KBM-7 (cell line): Measurements from ENCODE around the gene PCSK4.
A peak's percentile ranks its signal among the peaks of the same experiment; 100 is the strongest.
"Not testable (repeated sequence)": the region's sequence is repeated elsewhere in the genome, so short reads cannot be mapped to it uniquely, and the experiment has no call there.

ENCODE experiments used
- DNase-seq: peaks from one replicate; pipeline ENCODE4 v3.0.0-alpha.2; 2015
- in situ Hi-C: fragments of 300-500 bp; cut with MboI; formaldehyde crosslinking; loops from 2 replicates; pipeline ENCODE4 v1.14.3; 2020; ENCODE audit warnings: low sequenced_read_pairs, low pct_unique_long_range_greater_than_20kb, mixed read lengths

The PCSK4 gene

DNA sequence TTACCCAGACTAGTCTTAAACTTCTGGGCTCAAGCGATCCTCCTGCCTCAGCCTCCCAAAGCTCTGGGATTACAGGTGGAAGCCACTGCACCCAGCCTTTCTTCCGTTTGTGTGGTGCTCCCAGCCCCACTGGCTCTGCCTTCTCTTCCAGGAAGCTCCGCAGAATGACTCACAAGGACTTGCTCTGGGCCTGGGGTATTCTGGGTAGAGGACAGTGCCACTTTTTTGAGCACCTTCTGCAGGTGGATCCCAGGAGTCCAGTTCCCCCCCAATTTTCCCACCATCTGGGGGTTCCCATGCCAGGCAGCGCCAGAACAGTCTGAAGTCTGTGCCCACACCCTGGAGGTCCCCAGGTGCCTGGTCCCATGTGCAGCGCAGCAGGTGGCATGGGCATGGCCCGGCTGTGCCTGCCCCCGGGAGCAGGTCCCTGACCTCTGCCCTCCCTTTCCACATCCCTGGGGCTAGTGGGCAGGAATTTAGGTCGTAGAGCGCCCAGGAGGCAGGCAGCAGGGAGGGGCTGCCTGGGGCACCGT, 2.4 kb upstream of the PCSK4 start:
- DNase-seq = no peak
- in situ Hi-C loops = no loop called here

DNA sequence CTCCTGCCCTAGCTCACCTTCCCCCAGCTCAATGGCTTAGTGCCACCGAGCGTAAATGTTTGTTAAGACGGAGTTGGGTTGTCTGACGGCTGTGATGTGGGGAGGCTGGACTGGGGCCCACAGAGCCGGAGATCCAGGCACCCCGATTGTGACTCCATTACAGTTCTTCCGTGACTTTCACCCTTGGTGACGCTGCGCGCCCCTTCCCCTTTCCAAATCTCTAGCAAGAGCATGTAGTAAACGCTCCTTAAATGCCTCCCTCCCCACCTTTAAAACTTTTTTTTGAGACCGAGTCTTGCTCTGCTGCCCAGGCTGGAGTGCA, 1.7 kb upstream of the PCSK4 start:
- no peak for DNase-seq
- in situ Hi-C loops = no loop called here

DNA sequence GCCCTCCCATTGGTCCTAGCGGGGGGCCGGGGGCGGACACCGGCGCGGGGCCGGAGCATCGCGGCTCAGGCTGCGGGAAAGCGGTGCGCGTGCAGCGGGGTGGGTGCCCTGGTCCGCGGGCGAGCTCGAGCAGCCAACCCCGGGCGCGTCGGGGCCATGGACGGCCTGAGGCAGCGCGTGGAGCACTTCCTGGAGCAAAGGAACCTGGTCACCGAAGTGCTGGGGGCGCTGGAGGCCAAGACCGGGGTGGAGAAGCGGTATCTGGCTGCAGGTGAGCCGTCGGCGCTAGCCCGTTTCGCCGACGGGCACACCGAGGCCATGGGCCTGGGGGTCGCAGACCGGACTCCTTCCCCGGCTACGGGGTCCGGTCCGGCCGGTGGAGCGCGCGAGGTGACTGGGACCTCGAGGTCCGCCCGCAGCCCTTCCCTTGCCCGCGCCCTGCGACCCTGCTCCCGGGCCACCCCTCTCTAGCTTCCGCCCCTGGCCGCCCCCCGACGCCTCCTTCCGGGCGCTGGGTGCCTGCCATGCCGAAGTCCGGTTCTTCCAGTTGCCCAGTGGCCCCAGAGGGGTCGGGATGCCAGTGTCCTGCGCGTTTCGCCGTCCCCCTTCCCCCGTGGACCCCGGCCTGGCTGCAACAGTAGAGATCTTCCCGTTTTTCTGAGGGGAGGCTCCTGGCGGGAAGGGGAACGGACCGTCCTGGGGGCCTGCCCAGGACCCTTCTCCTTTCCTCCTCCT, 1.1 kb upstream of the PCSK4 start, which contains the start of gene REEP6:
REEP6 (plus strand) TSS at position 68 of the 735 bp plus-strand sequence; CDS start at position 157, 89 bp downstream.
- in situ Hi-C loops = no loop called here
- DNase-seq = no peak

DNA sequence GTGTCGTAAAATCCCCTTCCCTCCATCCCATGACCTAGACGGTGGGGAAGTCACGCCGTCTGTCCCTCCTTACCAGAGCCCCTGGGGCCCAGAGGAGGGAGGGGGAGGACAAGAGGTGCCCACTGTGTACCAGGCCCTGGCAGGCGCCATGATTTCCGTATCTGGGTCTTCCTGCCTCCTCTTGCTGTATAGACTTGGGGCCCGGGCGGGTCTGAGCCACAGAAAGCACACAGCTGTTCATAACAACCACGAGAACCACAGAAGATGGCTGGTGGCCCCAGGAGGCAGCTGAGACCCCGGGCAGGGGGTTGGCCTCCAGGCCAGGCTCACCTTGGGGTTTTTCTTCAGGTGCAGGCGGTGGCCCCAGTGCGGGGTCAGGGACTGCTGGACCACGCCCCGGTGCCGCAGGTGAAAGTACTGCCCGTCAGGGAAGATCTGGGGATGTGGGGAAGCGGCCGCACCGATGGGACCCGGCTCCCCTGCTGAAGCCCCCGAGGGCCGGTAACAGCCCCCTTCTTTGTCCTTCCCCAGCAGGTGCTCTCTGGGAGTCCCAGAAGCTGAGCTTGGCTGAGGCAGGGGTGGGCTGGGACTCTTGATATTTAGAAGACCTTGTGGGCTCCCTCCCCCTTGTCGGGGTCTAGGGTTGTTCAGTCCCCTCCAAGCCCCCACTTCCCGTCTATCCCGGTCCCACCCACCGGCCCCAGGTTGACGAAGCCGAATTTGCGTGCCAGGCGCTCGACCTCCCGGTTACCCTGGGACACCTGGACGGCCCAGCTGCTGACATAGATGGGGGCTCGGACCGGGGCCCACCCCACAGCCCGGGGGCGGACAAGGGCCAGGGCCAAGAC, 463 bp downstream of the PCSK4 start:
- in situ Hi-C loops = no loop called here
- no peak for DNase-seq

DNA sequence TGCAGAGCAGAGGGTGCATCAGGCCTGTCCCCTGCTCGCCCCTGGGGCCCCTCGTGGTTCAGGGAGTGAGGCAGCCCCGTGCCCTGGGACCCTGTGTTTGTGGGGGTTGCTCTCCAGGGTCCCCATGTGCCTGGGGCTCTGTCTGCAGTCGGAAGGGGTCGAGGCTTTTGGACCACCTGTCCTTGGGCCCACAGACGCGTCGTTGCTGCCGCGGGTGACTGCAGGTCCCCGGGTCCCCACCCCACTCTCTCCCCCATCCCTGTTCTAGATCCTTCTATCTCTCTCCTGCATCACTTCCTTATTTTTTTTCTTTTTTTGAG, 1.9 kb downstream of the PCSK4 start:
- in situ Hi-C loops = no loop called here
- no peak for DNase-seq

DNA sequence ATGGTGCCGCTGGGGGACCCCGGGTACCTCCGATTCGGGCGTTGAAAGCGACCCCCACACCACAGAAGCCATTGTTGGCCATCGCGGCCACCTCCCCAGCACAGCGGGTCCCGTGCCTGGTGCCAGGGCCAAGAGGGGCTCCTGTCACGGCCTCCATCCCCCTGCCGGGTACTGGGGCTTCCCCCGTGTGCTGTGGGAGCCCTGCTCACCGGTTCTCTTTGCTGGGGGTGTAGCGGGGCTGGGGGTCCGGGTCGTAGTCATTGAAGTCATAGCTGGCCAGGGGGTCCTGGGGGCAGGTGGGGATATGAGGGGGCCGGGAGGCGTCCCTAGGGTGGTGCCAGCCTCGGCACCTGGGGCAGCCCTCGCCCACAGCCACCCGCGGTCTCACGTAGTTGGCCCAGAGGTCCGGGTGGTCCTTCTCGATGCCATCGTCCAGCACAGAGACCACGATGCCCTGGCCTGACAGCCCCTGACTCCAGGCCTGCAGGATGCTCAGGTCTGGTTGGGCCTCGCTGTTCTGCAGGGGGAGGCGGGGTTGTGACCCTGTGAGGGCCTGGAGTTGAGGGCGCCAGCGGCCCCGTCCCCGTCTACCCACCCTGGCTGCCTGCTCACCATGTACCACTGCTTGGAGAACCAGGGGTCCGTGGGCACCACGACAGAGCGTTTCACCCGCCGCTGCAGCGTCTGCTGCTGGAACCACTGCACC, 2.4 kb downstream of the PCSK4 start:
- no peak for DNase-seq
- in situ Hi-C loops = no loop called here

DNA sequence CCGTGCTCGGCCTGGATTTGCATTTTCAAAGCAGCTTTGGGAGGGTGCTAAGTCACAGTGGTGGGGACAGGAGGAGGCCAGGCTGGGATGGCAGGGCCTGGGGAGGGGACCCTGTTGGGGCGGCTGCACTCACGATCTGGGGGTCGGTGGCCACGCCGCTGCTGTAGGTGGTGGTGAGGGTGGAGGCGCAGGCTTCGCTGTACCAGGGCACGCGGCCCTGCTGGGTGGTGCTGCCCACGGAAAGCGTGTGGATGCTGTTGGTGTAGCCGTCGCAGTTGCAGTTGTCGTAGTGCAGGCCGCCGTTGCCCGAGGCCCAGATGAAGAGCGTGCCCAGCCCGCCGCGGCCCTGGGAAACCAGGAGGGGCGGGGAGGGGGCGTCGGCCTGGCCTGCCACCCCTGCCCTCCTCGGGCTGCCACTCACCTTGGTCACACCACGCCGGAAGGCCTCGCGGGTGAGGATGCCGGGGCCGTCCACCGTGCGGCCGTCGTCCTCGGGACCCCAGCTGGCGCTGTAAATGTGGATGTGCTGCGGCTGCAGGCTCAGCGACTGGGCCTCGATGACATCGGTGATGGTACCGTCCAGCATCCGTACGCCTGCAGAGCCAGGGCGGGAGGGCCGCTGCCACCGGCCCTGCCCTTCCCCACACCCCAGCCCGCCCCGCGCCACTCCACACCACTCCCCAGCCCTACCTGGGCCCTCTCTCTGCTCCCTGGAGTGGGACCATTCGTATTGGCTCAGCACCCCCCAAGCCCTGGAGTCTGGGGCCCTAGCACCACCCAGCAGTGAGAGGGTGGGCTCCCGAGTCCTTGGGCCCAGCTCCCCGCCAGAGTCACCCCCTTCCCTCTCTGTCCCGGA, 3.2 kb downstream of the PCSK4 start:
- no peak for DNase-seq
- in situ Hi-C loops = no loop called here

DNA sequence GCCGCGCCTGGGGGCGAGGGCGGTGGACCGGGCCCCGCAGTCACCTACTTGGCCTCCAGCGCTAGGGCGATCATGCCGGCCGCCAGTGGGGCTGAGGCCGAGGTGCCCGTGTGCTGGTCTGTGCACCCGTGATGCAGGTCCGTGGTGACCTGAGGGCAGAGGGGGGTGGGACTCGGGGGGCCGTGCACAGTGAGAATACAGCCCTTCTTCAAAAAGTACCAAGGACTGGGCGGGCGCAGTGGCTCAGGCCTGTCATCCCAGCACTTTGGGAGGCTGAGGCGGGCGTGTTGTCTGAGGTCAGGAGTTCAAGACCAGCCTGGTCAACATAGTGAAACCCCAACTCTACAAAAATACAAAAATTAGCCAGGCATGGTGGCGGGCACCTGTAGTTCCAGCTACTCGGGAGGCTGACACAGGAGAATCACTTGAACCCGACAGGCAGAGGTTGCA, 6.1 kb downstream of the PCSK4 start:
- DNase-seq = no peak
- in situ Hi-C loops = no loop called here

DNA sequence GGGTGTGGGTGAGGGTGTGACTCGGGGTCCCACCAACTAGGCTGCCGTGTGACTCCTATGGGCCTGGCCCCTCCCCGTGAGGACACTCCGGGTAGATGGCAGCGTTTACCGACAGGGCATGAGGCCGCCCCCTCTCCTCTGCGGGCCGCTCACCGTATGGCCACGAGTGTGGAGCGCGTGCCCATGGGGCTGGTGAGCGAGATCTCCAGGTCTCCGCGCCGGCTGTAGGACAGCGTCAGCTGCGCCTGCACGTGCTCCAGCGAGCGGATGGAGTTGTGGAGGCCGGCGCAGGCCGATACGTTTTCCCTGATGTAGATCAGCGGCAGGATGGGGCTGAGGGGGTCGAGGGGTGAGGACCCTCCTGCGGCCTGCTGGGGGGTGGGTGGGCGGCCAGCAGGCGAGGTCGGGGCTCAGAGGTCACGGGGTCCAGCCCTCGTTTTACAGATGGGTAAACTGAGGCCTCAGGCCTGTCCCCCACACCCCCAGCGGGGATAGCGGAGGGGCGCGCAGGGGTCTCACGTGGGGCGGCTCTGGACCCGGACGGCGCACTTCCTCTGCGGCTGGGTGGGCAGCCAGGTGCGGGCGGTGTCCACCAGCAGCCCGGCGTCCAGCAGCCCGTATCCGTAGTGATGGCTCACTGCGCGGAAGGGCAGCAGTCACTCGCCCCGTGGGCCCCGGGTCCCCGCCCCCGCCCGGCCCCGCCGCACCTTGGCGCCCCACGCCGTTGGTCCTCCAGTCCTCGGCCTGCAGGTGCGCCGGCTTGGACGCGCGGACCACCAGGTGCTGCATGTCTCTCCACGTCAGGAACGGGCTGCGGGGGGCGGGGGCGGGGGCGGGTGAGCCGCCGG, 6.8 kb downstream of the PCSK4 start:
- no peak for DNase-seq
- in situ Hi-C loops = no loop called here

DNA sequence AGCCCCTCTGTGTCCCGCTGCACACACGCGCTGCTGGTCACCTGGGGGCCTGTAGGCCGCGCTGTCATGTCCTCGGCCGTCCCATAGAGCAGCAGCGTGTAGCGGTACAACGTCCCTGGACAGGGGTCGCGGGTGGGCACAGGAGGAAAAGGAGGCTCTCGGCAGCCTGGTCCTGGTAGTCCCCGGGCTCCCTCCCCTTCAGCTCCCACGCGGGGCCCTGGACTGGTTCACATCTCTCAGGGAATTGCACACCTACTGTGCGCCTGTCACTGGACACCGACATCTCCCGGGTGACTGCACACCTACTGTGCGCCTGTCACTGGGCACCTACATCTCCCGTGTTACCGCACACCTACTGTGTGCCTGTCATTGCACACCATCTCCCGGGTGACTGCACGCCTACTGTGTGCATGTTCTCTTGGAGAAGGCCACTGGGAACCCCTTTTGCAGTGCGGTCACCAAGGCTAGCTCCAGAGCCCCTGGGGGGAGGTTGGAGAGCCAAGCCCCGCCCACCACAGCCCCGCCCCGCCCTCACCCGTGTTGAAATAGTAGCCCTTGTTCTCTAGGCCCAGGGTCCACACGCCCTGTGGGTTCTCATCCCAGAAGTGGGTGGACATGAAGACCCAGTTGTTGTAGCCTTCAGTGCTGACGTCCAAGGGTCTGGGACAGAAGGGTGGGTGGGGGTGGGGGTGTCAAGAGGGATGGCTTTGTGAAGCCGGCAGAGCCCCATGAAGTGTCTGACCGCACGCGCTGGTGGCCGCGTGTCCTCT, 7.6 kb downstream of the PCSK4 start:
- in situ Hi-C loops = no loop called here

DNA sequence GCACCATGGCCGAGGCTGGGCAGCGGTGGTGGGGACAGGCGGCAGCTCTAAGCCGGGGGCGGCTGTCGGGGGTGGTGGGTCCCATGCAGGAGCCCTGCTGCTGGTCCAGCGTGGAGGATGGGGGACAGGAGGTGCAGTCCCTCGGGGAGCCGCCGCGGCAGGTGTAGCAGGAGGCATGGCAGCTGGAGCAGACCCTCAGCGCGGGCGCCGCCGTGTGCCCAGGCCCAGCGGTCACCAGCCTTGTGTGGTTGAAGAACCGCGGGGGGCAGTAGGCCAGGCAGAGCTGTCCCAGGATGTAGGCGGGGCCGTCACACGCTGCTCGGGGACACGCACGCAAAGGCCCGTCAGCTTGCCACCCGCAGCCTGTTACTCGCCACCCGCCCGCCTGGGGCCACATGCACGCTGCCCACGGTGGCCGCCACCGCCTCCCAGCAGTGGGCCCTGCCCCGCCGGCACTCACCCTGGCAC, 8.2 kb downstream of the PCSK4 start:
- in situ Hi-C loops = no loop called here
- no peak for DNase-seq

More for the DNA sequence above, 7.6 kb downstream of the PCSK4 start:
- no peak for DNase-seq

DNA sequence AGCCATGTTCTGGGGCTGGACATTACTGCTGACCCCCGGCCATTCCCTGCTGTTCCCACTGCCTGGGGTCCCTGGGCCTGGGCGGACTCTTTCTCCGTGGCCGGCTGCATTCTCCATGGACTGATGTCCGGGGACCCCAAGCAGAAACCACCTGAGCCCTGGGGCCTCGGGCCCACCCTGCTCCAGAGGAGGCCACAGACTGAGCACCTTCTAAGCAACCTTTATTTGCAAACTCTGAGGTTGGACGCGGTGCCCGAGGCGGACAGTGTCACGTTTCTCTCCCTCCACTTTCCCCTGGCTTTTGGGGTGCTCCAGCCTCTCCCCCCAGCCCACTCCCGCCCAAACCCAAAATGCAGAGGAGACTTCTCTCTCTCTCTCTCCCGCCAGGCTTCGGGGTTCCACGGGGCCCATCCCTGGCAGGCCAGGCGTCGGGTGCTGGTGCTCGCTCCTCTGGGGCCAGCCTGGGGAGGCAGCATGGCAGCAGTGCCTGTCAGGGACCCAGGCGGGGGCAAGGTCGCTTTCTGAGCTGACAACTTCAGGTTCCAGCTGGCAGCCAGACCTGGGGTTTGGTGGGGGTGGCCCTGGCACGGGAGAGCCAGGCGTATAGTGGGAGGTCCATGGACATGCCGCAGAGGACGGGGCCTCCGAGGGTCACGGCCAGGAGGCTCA, 8.8 kb downstream of the PCSK4 start:
- in situ Hi-C loops = no loop called here
- no peak for DNase-seq

DNA sequence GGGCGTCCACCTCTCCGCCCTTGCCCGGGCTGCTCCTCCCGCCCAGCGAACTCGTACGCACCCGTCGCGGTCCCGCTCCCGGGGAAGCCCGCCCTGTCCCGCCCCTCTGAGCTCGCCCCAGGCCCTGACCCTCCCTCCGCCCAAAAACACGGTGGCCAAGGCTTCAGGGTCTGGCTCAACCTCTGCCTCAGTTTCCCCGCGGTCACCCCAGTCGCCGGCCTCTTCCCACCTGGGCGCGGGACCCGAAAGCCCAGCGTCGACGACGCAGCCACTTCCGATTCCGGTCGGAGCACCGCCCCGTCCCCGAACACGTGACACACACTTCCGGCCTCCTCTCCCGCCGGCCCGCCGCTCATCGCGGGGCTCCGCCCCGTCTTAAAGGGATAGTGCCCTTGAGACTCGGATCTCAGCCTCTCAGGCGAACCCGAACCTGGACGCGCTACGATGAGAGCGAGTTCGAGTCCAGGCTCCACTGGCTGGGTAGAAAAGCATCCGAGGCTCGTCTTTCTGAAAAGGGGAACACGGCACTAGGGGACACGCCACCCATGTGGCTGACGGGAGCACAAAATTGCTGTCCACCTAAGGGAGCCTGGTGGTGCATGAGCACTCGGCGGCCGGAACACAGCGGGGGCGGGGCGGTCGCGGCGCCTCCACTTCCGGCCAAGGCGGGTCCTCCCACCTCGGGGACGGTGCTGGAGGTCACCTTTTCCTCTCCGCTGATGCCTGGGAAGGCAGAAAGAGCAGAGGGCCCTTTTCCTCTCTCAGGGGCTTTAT, 11.0 kb downstream of the PCSK4 start, which contains the start of gene C19orf25:
C19orf25 (minus strand) TSS at position 282 of the 774 bp plus-strand sequence. CDS start 312 bp downstream, outside the sequence.
- peak; percentile 96 for DNase-seq
- in situ Hi-C loops = no loop called here

DNA sequence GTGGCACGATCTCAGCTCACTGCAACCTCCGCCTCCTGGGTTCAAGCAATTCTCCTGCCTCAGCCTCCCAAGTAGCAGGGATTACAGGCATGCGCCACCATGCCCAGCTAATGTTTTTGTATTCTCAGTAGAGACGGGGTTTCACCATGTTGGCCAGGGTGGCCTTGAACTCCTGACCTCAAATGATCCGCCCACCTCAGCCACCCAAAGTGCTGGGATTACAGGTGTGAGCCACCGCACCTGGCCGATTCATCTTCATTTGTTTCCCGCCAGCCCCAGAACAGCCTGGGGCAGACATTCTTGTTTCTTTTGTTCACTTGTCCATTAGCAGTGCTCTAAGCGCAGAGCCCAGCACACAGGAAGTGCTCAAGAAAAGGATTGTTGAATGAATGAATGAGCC, 13.1 kb downstream of the PCSK4 start:
- DNase-seq, in situ Hi-C loops: not testable (repeated sequence)

DNA sequence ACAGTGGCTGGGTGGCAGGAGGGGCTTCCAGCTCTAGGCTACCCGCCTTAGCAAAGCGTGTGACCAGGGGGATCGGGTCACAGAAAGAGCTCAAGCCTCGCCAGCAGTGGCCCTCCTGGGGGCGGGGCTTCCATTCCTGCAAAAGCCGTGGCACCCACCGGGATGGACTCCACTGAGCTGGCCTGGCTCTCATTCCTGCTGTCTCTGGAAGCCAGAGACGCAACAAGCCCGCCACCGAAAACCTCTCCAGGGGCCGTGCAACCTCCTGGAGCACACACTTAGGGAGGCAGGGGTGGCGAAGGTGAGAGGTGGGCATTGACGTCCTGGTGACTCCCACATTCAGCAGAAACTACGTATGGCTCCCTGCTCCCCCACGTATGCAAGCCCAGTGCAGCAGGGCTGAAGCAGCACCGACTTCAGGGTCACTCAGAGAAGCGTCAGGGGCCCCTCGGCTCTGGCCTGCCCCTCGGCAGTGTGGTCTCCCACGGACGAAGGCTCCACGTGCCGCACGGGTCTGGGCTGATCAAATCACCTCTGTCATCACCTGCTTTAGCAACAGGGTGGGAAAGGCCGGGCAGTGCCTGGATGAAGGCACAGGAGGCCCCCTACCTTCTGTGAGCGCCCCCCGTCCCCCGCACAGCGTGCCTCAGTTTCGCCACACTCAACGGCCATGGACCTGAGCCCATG, 14.3 kb downstream of the PCSK4 start:
- in situ Hi-C loops = no loop called here
- DNase-seq = no peak
